ENCODE data around the gene SUPT16H.
"Not testable (repeated sequence)": the region's sequence is repeated elsewhere in the genome, so short reads cannot be mapped to it uniquely, and the experiment has no call there.

SUPT16H gene

DNA sequence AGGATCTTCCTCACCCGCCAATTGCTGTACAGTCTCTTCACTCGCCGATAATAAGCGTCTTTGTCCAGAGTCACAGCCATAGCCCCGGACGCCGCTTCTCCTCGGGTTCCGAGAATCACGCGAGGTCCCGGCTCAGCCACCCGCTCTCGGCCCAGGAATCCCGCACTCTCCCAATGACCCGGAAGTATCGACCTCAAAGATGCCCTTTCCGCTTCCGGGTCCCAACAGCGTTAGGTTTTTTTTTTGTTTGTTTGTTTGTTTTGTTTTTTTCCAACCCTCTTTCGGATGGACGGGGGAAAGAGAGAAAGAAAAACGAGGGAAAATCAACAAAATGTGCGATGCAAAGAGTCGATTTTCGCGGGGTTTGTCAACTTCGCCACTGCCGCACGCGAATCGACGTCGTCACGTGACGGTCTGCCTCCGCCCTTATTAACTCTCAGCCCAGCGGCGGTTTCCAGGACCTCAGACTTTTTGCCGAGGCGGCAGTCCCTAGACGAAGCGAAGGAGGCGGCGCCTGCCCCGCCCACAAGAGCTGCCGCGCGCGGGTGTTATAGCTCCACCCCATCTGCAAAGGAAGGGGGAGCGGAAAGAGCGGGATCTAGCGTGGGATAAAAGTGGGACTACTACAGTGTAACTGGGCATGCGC lies at the start of gene SUPT16H:
TSS of gene SUPT16H (minus strand) at position 172 of the 646 bp plus-strand sequence. CDS start at position 80, 92 bp downstream.
- peak; percentile 94 for DNase-seq (ENCODE audit: low spot score)

DNA sequence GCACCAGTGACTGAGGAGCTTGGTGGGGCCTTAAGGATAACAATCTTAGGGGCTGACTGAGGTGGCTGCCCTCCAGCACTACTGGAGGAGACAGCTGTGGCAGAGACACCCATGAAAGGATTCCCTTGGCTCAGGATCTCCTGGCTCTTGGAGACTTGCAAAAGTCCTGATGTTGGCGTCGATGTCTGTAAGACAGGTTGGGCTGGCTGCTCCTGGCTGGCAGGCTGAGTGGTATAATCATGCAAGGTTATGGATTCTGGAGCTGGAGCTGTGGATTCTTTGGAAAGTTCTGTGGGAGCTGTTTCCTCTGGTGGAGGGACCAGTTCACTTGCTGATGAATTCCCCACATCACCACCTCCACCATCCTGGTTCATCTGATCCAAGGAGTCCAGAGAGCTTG lies 47.3 kb upstream of the SUPT16H start:
- no peak for DNase-seq (ENCODE audit: low spot score)

DNA sequence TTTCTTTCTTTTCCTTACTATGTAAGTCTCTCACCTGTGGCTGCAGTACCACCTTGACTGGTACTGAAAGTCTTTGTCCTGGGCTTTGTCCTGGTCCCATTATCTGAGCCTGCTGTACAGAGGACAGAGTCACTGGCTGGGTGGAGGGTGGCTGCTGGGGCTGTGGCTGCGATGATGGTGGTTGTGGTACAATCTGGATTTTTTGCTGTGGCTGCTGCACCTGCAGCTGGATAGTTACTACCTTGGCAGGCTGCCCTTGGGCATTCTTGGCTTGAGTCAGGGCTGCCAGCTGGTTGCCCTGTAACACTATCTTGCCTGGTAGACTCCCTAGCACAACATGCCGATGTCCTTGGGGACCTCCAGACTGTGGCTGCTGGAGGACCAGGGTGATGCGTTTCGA lies 45.1 kb upstream of the SUPT16H start:
- no peak for DNase-seq (ENCODE audit: low spot score)

DNA sequence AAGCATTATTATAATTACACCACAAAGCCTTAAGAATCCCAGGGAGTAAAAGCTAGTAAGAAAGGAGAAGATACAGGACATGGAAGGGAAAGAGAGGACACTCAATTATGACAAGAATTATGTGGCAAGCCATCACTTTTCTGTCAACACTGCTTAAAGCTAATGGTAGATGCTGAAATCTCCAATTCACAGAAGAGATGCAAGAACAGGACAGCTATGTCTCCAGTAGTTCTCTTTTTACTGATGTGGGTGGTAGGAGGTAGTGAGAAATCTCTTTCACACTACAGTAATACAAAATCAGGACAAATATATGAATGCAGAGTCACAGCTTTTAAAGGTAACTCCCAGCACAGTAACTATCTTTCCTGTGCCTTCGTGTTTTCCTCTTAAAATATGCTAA lies 42.9 kb upstream of the SUPT16H start:
- DNase-seq (ENCODE audit: low spot score) = no peak

DNA sequence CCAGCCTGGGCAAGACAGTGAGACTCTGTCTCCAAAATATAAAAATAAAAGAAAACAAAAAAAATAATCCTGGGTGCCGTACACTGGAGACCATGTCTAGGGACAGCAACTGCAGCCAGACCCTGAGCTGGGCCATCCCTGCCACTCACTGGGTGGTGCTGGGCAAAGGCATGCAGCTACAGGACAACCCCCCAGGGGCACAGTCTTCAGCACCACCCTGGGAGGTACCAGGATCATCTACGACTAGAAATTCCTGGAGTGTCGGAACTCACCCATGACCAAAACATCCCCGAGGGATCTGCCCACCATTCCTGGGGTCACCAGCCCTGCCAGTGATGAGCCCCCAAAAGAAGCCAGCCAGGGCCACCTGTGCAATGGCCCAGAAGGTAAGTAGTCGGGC lies 35.7 kb upstream of the SUPT16H start:
- DNase-seq (ENCODE audit: low spot score) = no peak

DNA sequence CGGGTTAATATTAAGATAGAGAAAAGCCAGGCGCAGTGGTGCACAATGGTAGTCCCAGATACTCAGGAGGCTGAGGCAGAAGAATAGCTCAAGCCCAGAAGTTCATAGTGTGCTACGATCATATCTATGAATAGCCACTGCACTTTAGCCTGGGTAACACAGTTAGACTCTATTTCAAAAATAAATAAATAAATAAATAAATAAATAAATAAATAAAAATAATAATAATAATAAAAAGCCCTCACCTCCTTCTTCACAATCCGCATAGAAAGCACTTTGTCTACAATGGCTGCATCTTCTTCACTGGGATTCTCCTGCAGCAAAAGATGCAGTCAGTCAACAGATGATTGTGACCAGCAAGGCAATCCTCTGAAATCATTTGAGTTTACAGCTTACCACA lies 31.5 kb upstream of the SUPT16H start:
- no peak for DNase-seq (ENCODE audit: low spot score)

DNA sequence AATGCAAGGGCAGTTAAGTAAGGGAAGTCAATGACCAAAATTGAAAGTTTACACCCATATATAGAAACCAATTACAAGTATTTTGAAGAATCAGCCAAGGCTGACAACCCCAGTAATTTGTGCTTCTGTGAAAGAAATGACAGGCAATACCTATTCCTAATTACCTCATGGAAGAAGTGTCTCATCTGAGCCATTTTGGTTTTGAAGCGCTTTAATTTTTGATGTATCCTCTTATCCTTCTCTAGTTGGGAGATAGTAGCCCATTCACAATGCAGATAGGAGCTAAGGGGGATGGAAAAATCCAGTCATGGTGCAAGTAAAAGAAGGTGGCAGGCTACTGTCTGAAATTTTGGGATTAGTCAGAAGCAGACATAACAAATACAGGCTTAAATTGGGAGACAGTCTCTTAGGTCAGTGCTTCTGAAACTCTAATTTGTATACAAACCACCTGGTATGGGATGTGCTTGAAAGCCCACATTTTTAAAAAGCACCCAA lies 30.4 kb upstream of the SUPT16H start:
- DNase-seq (ENCODE audit: low spot score) = no peak

DNA sequence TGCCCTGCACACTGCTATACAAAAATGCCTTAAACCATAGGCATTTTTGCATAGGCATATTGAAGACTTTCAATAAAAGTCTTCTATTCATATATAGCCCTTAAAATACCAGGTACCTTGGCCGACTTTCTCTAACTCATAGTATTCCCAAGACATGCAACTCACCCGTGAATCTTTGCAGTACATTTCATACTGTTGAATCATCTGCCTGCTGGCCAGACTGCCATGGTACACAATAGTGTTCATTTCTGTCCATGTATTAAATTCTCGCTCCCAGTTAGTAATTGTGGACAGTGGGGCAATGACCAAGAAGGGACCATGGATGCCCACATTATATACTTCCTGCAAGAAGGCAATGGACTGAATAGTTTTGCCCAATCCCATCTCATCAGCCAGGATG lies 24.3 kb upstream of the SUPT16H start:
- peak; percentile 24 for DNase-seq (ENCODE audit: low spot score)

DNA sequence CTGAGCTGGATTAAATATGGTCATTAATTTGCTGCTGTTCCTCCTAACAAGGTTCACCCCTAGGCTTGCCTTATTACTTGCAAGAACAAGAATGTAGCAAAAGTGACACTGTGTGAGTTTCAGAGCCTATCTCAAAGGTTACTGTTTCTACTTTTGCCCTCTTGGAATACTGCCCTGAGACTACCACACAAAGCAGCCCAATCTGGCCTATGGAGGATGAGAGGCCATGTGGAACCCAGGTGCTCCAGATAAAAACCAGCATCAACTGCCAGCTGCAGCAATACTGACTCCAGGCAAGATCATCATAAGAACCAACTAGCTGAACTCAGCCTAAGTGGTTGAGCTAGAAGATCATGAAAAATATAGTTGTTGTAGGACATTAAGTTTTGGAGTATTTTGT lies 22.4 kb upstream of the SUPT16H start:
- no peak for DNase-seq (ENCODE audit: low spot score)

DNA sequence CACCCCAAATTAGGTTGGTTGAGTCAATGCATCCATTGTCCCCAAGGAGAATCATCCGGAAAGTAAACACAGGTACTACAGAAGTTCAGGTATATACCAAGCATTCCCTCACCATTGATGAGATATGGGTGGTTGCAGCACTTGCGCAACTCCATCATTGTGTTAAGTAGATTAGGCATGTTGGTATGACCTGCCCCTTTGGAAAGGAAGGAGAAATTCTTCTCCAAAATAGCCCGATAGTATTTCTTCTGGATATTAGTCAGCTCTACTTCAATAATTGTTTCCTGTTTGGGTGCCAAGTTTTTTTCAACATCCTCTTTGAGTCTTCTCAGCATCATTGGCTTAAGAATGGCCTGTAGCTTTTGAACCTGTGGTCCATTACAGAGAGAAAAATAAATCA lies 21.3 kb upstream of the SUPT16H start:
- peak; percentile 61 for DNase-seq (ENCODE audit: low spot score)

DNA sequence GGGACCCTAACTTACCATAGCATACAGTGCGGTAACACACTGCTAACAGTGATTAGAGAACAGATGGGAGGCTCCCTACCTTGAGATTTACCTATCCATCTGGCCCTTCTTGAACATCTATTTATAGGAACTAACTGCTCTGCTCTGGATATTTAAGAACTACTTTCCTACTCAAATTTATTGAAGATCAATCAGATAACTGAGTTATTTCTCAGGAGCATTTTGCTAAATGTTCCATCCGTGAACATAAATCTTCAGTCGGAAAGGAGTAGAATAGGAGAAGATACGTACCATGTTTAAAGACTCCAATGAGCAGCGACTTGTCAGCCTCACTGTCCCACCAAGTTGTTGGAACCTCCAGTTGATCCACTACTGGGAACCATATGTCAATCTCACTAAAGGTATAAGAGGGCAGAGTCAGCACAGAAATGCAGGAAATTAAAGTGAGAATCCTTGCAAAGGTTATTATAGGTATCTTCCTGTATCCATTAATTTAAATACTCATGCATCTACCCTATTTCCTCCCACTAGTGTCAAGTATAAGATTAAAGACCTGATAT lies 15.6 kb upstream of the SUPT16H start:
- DNase-seq (ENCODE audit: low spot score) = no peak

DNA sequence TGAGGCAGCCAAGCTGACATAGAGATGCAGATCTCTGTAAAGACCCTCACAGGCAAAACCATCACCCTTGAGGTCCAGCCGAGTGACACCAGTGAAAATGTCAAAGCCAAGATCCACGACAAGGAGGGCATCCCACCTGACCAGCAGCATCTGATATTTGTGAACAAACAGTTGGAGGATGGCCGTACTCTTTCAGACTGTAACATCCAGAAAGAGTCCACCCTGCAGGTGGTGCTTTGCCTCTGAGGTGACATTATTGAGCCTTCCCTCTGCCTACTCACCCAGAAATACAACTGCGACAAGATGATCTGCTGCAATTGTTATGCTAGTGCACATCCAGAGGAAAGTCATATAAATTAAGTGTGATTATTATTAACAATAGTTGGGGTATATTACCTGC lies 15.1 kb upstream of the SUPT16H start:
- no peak for DNase-seq (ENCODE audit: low spot score)

DNA sequence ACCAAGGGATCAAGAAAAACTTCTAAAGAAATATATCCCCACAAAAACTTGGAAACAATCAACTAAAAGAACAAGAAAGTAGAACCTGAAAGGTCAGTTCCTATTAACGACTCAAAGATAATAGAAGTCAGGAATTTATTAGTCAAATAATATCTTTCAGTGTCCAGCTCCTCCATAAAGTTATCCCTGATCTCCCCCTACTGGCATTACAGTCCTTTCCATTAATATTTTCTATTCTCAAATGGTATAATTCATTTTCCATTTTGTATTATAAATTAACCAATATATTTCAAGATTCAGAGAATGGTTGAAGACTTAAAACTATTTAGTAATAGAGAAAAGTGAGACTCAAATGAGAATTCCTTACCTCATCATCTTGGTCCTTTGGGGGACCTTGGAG lies 11.6 kb upstream of the SUPT16H start:
- DNase-seq (ENCODE audit: low spot score) = no peak

DNA sequence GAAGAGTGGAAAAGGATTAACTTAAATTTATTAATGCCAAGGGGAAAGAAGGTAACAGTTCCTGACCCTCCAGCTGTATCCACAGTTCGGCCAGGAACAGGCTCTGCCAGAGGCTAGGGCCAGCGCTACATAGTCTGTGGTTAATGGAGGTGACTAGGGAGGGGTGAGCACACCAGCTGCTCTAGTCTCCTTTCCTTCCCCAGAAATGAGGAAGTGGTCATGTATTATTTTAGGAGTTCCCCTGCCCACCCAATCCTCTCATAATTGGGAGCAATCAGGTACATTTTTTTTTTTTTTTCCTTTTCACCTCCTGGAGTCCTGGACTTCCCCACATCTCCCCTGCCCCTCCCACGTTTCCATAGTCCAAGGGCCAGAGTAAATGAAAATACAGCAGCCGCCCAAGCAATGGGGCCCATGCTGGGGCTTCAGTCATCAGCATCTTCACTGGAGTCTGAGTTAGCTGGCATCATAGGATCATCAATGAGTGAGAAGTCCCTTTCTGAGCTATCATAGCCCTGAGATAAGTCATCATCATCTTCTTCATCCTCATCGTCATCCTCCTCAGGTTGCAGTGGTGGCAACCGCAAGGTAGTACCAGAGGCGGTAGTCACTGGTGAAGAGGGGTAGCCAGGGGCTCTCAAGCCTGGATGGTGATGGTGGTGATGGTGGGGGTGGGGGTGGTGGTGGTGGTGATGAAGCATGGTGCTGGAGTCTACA lies 1.5 kb upstream of the SUPT16H start:
- DNase-seq (ENCODE audit: low spot score) = no peak

DNA sequence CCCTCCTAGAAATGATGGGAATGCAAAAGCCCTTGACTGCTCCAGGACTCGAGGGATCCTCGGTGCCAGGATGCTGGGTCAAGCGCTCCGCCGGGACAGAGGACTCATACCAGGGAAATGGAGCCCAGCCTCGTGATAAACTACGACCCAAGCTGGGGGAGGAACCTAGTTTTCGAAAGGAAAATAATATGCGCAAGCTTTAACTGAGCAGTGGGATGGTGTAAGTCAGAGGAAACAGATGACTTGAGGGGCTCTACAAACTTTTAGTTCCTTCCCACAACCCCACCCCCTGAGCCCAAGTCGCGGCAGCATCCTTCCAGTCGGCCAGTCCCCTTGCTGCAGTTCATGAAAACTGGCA lies 654 bp upstream of the SUPT16H start:
- DNase-seq (ENCODE audit: low spot score) = no peak

DNA sequence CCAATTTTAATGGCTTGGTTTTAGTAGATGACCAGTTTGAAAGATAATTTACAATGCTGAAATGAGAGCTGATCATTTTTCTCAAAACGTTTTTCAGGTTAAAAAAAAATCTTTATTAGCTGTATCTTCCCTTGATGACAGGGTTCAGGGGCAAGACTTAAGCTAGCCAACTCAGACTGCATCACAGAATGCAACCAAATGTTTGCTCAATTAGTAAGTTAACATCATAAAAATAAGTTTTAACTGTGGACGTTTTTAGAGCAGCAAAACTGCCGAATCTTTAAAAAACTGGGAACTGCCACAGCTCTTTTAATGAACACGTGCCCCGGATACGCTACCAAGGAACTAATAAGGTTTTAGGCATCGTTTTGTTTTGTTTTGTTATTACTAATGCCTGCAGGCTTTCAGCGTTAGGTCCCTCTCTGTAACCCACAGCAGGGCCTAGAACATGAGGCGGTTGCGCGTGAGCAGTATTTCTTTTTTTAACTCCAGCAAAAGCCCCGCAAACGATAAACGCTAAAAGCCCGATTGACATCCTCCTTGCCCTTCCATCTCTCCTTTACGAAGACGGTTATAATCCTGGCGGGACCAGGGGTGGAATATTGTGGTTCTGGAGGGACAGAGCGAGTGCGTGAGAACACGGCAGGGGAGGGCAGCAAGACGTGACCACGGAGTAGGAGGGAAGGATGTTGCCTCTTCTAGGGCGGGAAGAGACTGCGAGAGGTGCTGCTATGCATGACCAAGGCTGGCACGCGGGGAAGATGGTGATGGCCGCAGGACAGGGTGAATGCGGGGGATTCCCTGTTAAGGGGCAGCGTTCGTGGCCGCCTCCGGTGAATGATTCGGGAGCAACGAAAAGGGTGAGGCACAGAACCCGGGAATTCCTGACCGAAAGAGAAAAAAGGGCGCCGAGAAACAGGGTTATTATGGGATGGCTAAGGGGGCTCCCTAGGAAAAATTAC lies 652 bp downstream of the SUPT16H start:
- peak; percentile 43 for DNase-seq (ENCODE audit: low spot score)

DNA sequence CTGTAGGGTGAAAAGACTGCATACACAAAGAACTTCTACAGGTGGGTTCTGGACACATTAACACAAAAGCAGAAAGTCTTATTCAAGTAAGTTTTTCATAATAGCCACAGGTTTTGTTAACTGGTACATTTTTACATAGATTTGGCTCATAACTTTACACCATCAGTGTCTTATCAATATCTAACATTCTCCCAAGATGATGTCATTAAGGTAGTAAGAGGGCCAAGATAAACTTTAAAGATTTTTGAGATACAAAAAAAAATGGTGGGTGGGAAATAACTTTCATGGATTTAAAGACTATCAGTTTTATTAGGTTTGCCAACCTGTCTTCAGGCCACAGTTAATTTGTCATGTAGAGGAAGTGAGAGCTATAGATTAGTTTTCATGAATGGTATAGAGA lies 1.7 kb downstream of the SUPT16H start:
- DNase-seq (ENCODE audit: low spot score) = no peak

DNA sequence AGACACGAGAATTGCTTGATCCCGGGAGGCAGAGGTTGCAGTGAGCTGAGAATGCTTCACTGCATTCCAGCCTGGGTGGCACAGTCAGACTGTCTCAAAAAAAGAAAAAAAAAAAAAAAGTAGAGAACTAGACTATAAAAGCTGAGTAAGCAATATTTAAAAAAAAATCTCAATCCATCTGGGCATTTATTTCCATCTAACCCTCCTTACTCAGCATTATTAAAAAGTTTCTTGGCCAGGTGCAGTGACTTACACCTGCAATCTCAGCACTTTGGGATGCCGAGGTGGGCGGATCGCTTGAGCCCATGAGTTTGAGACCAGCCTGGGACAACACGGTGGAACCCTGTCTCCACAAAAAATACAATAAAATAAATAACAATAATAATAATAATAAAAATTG lies 4.5 kb downstream of the SUPT16H start:
- DNase-seq (ENCODE audit: low spot score) = no peak

DNA sequence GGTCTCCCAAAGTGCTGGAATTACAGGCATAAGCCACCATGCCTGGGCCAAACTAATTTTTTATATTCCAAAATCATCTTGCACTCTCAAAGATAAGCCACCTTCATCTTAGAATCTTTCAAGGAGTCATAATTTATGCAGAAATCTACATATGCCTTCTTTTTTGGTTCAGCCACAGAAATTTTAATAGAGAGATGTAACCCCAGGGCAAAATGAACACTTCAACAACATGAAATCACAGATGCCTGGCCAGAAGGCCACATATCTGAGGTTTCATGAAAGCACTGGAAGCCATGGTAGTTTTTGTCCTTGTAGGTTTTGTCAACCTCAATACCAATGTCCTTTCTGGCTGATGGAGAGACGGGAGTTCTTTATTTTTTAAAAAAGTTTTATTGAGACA lies 9.8 kb downstream of the SUPT16H start:
- DNase-seq (ENCODE audit: low spot score) = no peak

DNA sequence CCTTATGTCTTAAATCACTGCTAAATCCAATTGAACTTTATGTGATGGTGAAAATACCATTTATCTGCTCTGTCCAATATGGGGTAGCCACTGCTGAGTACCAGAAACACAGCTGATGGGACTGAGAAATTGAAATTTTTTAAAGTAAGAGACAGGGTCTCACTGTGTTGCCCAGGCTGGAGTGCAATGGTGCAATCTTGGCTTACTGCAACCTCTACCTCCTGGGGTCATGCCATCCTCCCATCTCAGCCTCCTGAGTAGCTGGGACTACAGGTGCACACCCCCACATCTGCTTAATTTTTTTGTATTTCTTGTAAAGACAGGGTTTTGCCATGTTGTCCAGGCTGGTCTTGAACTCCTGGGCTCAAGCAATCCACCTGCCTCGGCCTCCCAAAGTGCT lies 11.0 kb downstream of the SUPT16H start:
- DNase-seq (ENCODE audit: low spot score) = not testable (repeated sequence)

DNA sequence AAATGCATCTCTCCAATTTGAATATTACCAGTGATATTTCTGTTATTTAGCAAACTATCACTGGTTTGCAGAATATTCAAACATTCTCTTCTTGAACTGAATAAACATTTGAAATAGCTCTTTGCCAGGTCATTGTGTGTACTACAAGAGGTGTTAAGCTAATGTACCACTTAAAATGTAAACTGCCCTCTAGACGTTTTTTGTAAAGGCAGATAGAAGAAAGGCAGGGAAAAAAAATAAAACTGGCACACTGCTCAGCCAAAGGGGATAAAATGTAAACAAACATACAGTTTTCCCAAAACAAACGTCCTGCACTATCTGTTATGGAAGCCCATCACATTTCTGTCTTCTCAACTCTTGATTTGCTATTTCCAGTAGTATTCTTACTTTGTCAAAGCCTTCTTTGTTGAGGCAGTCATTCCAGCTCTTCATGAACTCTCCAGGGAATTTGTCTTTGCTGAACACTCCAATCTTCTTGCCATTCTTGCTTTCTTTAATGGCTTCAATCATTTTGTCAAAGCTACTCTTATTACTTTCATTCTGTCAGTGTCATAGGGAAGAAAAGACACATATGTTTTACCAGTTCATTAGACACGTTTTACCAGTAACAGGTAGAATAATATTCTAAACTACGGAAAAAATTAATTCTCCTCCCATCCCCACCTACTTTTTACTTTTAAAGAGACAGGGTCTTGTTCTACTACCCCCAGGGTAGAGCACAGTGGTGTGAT lies 13.7 kb downstream of the SUPT16H start:
- no peak for DNase-seq (ENCODE audit: low spot score)
